Measurements from ENCODE around the gene CROCC2. TPM values are rescaled to one million over a fixed set of nuclear protein-coding genes. Genes with fewer than 3 reads are reported as not detected.

CROCC2 gene
- total RNA-seq, 2 experiments from 2014 or later = not detected

GRCh38 chr2:240914645-240915525, 8.7 kb downstream of the CROCC2 start:
- peak; percentile 59 for TF ChIP-seq CTCF (IDR thresholded peaks at IDR 0.05)
- Mint-ChIP-seq H3K9me3 (no peaks in the 10 kb centered on the region), H3K36me3 (ENCODE audit: low read depth) (no peaks in the 10 kb centered on the region), H3K4me1 (ENCODE audit: low read depth) (no peaks in the 10 kb centered on the region), H3K27me3 (peaks cover 9% of the 10 kb centered on the region), H3K4me3 (no peak overlapping the region), H3K27ac (no peak overlapping the region)
- ChIA-PET CTCF (interaction anchor here (0.6 to 1.5 kb wide), 16 partner anchors 8 to 292 kb away, joined by 3 to 7 read pairs (median 4); partner anchors contain the start of gene PPP1R7), POLR2A (no interaction called here)
- intact Hi-C loops (cut with micrococcal nuclease) = no loop called here
- ATAC-seq (peak; percentile 10), DNase-seq (no peak)

DNA sequence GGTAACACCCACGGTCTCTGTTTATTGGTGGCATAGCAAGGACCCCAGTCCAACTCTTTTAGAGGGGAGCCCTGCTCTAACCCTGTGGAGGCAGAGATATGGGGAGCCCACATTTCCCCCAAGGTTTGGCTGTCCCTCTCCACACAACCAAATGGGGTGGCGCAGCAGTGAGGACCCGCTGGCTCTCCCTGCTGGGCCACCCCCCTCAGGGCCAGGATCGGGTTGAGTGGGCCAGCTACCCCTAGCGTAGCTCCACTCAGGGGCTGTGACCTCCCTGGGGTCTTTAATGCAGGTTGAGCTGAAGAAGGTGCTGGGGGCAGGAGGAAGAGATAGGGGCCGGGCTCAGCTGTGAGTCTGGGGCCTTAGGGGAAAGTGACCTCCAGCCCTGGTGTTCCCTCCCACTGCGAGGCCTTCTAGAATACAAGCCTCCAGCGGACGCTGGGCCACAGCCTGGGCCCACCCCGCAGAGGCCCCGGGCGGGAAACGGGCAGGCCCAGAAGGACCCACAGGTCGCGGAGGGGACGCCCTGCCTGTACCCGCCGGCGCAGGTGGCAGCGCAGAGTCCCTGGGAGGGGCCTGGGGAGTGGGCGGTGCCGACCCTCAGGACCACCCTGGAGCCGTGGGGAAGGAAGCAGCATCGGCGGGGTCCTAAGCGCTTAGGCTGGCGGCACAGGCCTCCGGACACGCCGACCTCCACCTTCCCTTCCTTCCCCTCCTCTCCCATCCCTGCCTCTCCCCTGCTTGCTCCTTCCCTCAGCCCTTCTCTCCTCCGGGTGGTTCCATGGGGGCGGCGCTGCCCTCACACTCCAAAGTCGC, 9.6 kb downstream of the CROCC2 start:
- CTCF ChIA-PET = interaction anchor here (1.0 to 1.5 kb wide), 2 partner anchors 65 to 69 kb away, joined by 3 to 4 read pairs; no protein-coding TSS in a partner anchor
- no peak for DNase-seq
- TF ChIP-seq CTCF (IDR thresholded peaks at IDR 0.05) = no peak
- no peak overlapping the region for H3K27ac Mint-ChIP-seq
- no peak for ATAC-seq
- POLR2A ChIA-PET = no interaction called here
- no peaks in the 10 kb centered on the region for H3K4me1 Mint-ChIP-seq (ENCODE audit: low read depth)
- H3K36me3 Mint-ChIP-seq (ENCODE audit: low read depth) = no peaks in the 10 kb centered on the region
- peaks cover 9% of the 10 kb centered on the region for H3K27me3 Mint-ChIP-seq
- H3K9me3 Mint-ChIP-seq = no peaks in the 10 kb centered on the region
- intact Hi-C loops (cut with micrococcal nuclease) = no loop called here
- H3K4me3 Mint-ChIP-seq = no peak overlapping the region

GRCh38 chr2:240916571-240917008, 10.5 kb downstream of the CROCC2 start:
- no peak for DNase-seq

DNA sequence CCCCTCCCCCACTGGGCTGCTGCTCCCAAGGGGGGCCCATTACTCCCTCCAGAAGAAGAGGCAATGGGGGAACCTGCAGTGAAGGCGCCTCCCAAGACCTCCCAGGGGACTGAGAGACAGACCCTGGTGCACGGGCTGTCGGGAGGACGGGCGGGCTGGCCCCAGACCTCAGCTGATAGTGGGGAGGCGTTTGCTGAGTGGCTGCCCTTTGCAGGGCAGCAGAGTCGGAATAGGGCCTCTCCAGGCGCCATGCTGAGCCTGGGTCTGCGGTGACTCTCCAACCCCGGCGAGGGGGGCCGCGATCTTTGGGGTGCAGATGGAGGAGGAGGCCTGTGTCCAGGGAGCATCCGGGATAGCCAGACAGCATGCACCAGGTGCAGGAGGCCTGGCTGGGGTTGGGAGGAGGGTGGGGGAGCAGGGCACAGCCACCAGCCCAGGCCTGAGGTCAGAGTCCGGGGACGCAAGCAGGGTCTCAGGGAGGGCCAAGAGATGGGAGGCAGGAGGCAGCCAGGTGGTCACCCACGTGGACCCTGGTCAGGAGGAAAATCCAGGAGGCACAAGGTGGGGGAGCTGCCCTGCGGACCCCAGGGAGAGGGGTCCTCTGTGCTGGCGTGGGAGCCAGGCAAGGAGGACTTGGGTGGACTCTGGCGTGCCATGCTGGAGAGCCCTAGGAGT, 11.0 kb downstream of the CROCC2 start:
- DNase-seq = no peak
- POLR2A ChIA-PET = no interaction called here
- ATAC-seq = no peak
- no peaks in the 10 kb centered on the region for H3K4me1 Mint-ChIP-seq (ENCODE audit: low read depth)
- H3K27me3 Mint-ChIP-seq = peaks cover 6% of the 10 kb centered on the region
- no peak overlapping the region for H3K4me3 Mint-ChIP-seq
- H3K27ac Mint-ChIP-seq = no peak overlapping the region
- intact Hi-C loops (cut with micrococcal nuclease) = no loop called here
- H3K36me3 Mint-ChIP-seq (ENCODE audit: low read depth) = no peaks in the 10 kb centered on the region
- CTCF ChIA-PET = interaction anchor here (1.4 kb wide), 1 partner anchor 66 kb away, joined by 3 read pairs; no protein-coding TSS in a partner anchor
- H3K9me3 Mint-ChIP-seq = no peaks in the 10 kb centered on the region
- no peak for TF ChIP-seq CTCF (IDR thresholded peaks at IDR 0.05)

More at GRCh38 chr2:240916571-240917008, 10.5 kb downstream of the CROCC2 start:
- TF ChIP-seq CTCF (IDR thresholded peaks at IDR 0.05) = no peak
- no peak overlapping the region for H3K4me3 Mint-ChIP-seq
- H3K27ac Mint-ChIP-seq = no peak overlapping the region
- peaks cover 9% of the 10 kb centered on the region for H3K27me3 Mint-ChIP-seq
- no peaks in the 10 kb centered on the region for H3K9me3 Mint-ChIP-seq
- intact Hi-C loops (cut with micrococcal nuclease) = no loop called here
- H3K36me3 Mint-ChIP-seq (ENCODE audit: low read depth) = no peaks in the 10 kb centered on the region
- H3K4me1 Mint-ChIP-seq (ENCODE audit: low read depth) = no peaks in the 10 kb centered on the region
- no peak for ATAC-seq
- CTCF ChIA-PET = interaction anchor here (1.4 kb wide), 1 partner anchor 65 kb away, joined by 3 read pairs; no protein-coding TSS in a partner anchor
- POLR2A ChIA-PET = no interaction called here
